HCT116 (cell line): ENCODE results near the gene NRXN2. TPM values are rescaled to one million over a fixed set of nuclear protein-coding genes. Genes with fewer than 3 reads are reported as not detected.

Source experiments
- ATAC-seq: fragments of 200-7000 bp; cut with Tn5 transposase; 2 replicates; pipeline ENCODE4 v1.9.1; 2020; ENCODE audit warnings: mild to moderate bottlenecking, moderate library complexity
- BruUV-seq: library from RNA; stranded (reverse); fragments of 400-500 nt; replicated peaks from 2 replicates; lab custom pipeline; 2021; lab: Mats Ljungman, UMichigan
- CTCF ChIA-PET: fragments of 300-600 bp; sonication (Branson Sonifier 250); formaldehyde crosslinking; loops from one replicate; lab custom pipeline; 2021; ENCODE audit warnings: antibody characterized with exemption; lab: Charles Lee
- POLR2A ChIA-PET: fragments of 300-600, 350-600 bp; sonication (Branson Sonifier 250); formaldehyde crosslinking; loops from one replicate; lab custom pipeline; 2021; ENCODE audit warnings: antibody characterized with exemption; lab: Charles Lee
- RAD21 ChIA-PET, 2 experiments: fragments of 300-600 bp; sonication (Branson Sonifier 250); formaldehyde crosslinking; loops; one replicate each; lab custom pipeline; 2023; ENCODE audit warnings: low total read pairs in 2 of 2; ENCODE audit not compliant: uncharacterized antibody in 2 of 2, unreplicated experiment in 2 of 2, low non-redundant PET in 1 of 2; lab: Charles Lee
- DNase-seq: peaks from one replicate; pipeline ENCODE4 v3.0.0-alpha.2; 2010; ENCODE audit warnings: low read depth, low spot score
- H2AFZ ChIP-seq: fragments of 200-600 bp; shearing (Covaris generic), sonication (generic); 2 replicates; pipeline ENCODE4 v1.6.1; 2017; ENCODE audit warnings: low read depth, mixed run types, mixed read lengths, antibody characterized with exemption, low read length; ENCODE audit not compliant: poor library complexity, severe bottlenecking
- H3K27ac ChIP-seq: 2 replicates; pipeline ENCODE4 v1.5.1; 2012; ENCODE audit warnings: low read depth, low read length
- H3K27me3 ChIP-seq: fragments of 200-600 bp; sonication (generic); 2 replicates; pipeline ENCODE4 v1.6.1; 2016; ENCODE audit warnings: mixed run types, low read length, mixed read lengths; ENCODE audit not compliant: insufficient read depth
- H3K36me3 ChIP-seq, 2 experiments: fragments of 200-500 bp in 1 of 2; fragments of 200-600 bp in 1 of 2; sonication (Bioruptor generic) in 1 of 2; sonication (generic) in 1 of 2; 2 replicates each; pipeline versions ENCODE4 v1.5.1 to v1.6.1; 2014 to 2016; ENCODE audit warnings: low read length in 2 of 2, inconsistent platforms in 1 of 2, mixed read lengths in 1 of 2, mixed run types in 1 of 2; ENCODE audit not compliant: insufficient read depth in 2 of 2, control insufficient read depth in 1 of 2
- H3K4me1 ChIP-seq, 2 experiments: fragments of 200-600 bp in 1 of 2; sonication (generic) in 1 of 2; 2 replicates each; pipeline versions ENCODE4 v1.5.1 to v1.6.1; 2012 to 2017; ENCODE audit warnings: low read length in 2 of 2, inconsistent platforms in 1 of 2, mild to moderate bottlenecking in 1 of 2, mixed read lengths in 1 of 2, mixed run types in 1 of 2, moderate library complexity in 1 of 2; ENCODE audit not compliant: insufficient read depth in 2 of 2, control insufficient read depth in 1 of 2
- H3K4me2 ChIP-seq: fragments of 200-600 bp; sonication (generic); 2 replicates; pipeline ENCODE4 v1.6.1; 2017; ENCODE audit warnings: mixed run types, low read length, mixed read lengths
- H3K4me3 ChIP-seq, 2 experiments: fragments of 200-600 bp in 1 of 2; sonication (generic) in 1 of 2; replicated peaks in 1 of 2; 2 replicates each; pipeline ENCODE4 v1.5.1; 2011 to 2016; ENCODE audit warnings: low read length in 2 of 2, control low read depth in 1 of 2, low read depth in 1 of 2, mild to moderate bottlenecking in 1 of 2, mixed read lengths in 1 of 2, mixed run types in 1 of 2
- H3K79me2 ChIP-seq: fragments of 200-600 bp; sonication (generic); 2 replicates; pipeline ENCODE4 v1.6.1; 2017; ENCODE audit warnings: mild to moderate bottlenecking, mixed run types, low read length, moderate library complexity, mixed read lengths; ENCODE audit not compliant: insufficient read depth
- H3K9ac ChIP-seq: fragments of 200-600 bp; sonication (generic); 2 replicates; pipeline ENCODE4 v1.6.1; 2016; ENCODE audit warnings: low read length, mixed read lengths
- H3K9me2 ChIP-seq: fragments of 200-600 bp; sonication (generic), shearing (Covaris generic); 2 replicates; pipeline ENCODE4 v1.6.1; 2017; ENCODE audit warnings: mixed run types, mild to moderate bottlenecking, moderate library complexity; ENCODE audit not compliant: insufficient read depth
- H3K9me3 ChIP-seq, 2 experiments: fragments of 200-500 bp in 1 of 2; fragments of 200-600 bp in 1 of 2; sonication (Bioruptor generic) in 1 of 2; sonication (generic) in 1 of 2; 2 replicates each; pipeline ENCODE4 v1.6.1; 2014 to 2017; ENCODE audit warnings: low read length in 2 of 2, mixed read lengths in 2 of 2, inconsistent platforms in 1 of 2, low read depth in 1 of 2, mild to moderate bottlenecking in 1 of 2, mixed run types in 1 of 2, moderate library complexity in 1 of 2; ENCODE audit not compliant: control insufficient read depth in 1 of 2, insufficient read depth in 1 of 2
- H4K20me1 ChIP-seq: fragments of 200-600 bp; sonication (generic), shearing (Covaris generic); 2 replicates; pipeline ENCODE4 v1.6.1; 2017; ENCODE audit warnings: mixed run types, mild to moderate bottlenecking, moderate library complexity; ENCODE audit not compliant: insufficient read depth
- CBX3 ChIP-seq: IDR thresholded peaks from 2 replicates; pipeline ENCODE4 v1.6.1; 2012; ENCODE audit warnings: low read depth
- CEBPB ChIP-seq: IDR thresholded peaks from 2 replicates; pipeline ENCODE4 v1.6.1; 2012; ENCODE audit warnings: low read depth
- EGR1 ChIP-seq: IDR thresholded peaks from 2 replicates; pipeline ENCODE4 v1.6.1; 2012; ENCODE audit warnings: low read depth
- EZH2 ChIP-seq: fragments of 200-600 bp; sonication (generic); IDR thresholded peaks from 2 replicates; pipeline ENCODE4 v1.6.1; 2017; ENCODE audit warnings: antibody characterized with exemption, mixed run types
- RAD21 ChIP-seq: IDR thresholded peaks from 2 replicates; pipeline ENCODE4 v1.6.1; 2012; ENCODE audit warnings: low read depth, mild to moderate bottlenecking
- SIN3A ChIP-seq: IDR thresholded peaks from 2 replicates; pipeline ENCODE4 v1.6.1; 2012; ENCODE audit warnings: low read depth
- SP1 ChIP-seq: IDR thresholded peaks from 2 replicates; pipeline ENCODE4 v1.6.1; 2012; ENCODE audit warnings: low read depth
- SRF ChIP-seq: IDR thresholded peaks from 2 replicates; pipeline ENCODE4 v1.6.1; 2012; ENCODE audit warnings: low read depth
- TCF7L2 ChIP-seq: IDR thresholded peaks from 2 replicates; pipeline ENCODE4 v1.7.0; 2011; ENCODE audit warnings: borderline replicate concordance, inconsistent platforms; ENCODE audit not compliant: insufficient read depth, insufficient read length; ENCODE audit errors: extremely low read depth
- YY1 ChIP-seq: IDR thresholded peaks from 2 replicates; pipeline ENCODE4 v1.6.1; 2011; ENCODE audit warnings: low read length, low read depth, moderate library complexity, mild to moderate bottlenecking; ENCODE audit not compliant: insufficient replicate concordance; ENCODE audit errors: extremely low read depth
- ZBTB33 ChIP-seq: IDR thresholded peaks from 2 replicates; pipeline ENCODE4 v1.6.1; 2011; ENCODE audit warnings: mild to moderate bottlenecking, low read length, moderate library complexity; ENCODE audit not compliant: insufficient replicate concordance; ENCODE audit errors: extremely low read depth
- intact Hi-C: fragments of 100-400 bp; cut with micrococcal nuclease; formaldehyde crosslinking; loops from 2 replicates; pipeline ENCODE4 v1.10.0; 2022
- total RNA-seq: library from RNA; stranded (reverse); gene quantifications from one replicate; pipeline ENCODE4 v1.2.1, GENCODE V29; 2021; ENCODE audit not compliant: unreplicated experiment
- TF ChIP-seq, protein P1 (sequence below), 3 experiments: fragments of 200-600 bp in 1 of 3; sonication (generic) in 1 of 3; IDR thresholded peaks in 2 of 3; conservative IDR thresholded peaks in 1 of 3; 2 replicates each; pipeline ENCODE4 v1.5.1; 2012 to 2017; ENCODE audit warnings: low read depth in 2 of 3, low read length in 2 of 3, antibody characterized with exemption in 1 of 3, borderline replicate concordance in 1 of 3, control low read depth in 1 of 3, mild to moderate bottlenecking in 1 of 3, mixed read lengths in 1 of 3, mixed run types in 1 of 3, moderate library complexity in 1 of 3; ENCODE audit not compliant: insufficient read depth in 1 of 3

Gene NRXN2
- total RNA-seq, 1 experiment from 2014 or later: 1.5 TPM

- Histone ChIP-seq H3K9ac (no peak overlapping the region), H3K4me3 (no peak overlapping the region), H3K4me1 (peaks cover 0 to 11% of the 10 kb centered on the region in 2 experiments; a peak in 2 of 4 replicates), H3K79me2 (no peaks in the 10 kb centered on the region), H3K9me3 (no peaks in the 10 kb centered on the region), H3K9me2 (no peaks in the 10 kb centered on the region), H2AFZ (peak overlapping the region; percentile 19), H3K36me3 (no peaks in the 10 kb centered on the region), H3K4me2 (peak overlapping the region; percentile 76), H3K27me3 (no peaks in the 10 kb centered on the region), H4K20me1 (no peaks in the 10 kb centered on the region), H3K27ac (no peak overlapping the region)
- ATAC-seq (peak; percentile 26; the same call in 1 of the 2 replicates), DNase-seq (no peak)
- no peak for TF ChIP-seq CBX3
- TF ChIP-seq, protein P1, sequence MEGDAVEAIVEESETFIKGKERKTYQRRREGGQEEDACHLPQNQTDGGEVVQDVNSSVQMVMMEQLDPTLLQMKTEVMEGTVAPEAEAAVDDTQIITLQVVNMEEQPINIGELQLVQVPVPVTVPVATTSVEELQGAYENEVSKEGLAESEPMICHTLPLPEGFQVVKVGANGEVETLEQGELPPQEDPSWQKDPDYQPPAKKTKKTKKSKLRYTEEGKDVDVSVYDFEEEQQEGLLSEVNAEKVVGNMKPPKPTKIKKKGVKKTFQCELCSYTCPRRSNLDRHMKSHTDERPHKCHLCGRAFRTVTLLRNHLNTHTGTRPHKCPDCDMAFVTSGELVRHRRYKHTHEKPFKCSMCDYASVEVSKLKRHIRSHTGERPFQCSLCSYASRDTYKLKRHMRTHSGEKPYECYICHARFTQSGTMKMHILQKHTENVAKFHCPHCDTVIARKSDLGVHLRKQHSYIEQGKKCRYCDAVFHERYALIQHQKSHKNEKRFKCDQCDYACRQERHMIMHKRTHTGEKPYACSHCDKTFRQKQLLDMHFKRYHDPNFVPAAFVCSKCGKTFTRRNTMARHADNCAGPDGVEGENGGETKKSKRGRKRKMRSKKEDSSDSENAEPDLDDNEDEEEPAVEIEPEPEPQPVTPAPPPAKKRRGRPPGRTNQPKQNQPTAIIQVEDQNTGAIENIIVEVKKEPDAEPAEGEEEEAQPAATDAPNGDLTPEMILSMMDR (IDR thresholded peaks at IDR 0.05 in 2 of 3, conservative IDR thresholded peaks at IDR 0.05 in 1 of 3; ENCODE audit: borderline replicate concordance in 1 of 3, insufficient read depth in 1 of 3, low read depth in 2 of 3, low read length in 2 of 3): no peak
- TF ChIP-seq SIN3A: no peak
- TF ChIP-seq SRF: no peak
- no peak for TF ChIP-seq ZBTB33
- no peak for TF ChIP-seq SP1
- TF ChIP-seq EGR1: no peak
- no peak for TF ChIP-seq YY1
- TF ChIP-seq RAD21: no peak
- no peak for TF ChIP-seq TCF7L2
- no peak for TF ChIP-seq CEBPB
- no peak for TF ChIP-seq EZH2
- ChIA-PET RAD21 (interaction anchor here in 1 of 2 experiments (0.7 to 1.0 kb wide), 3 partner anchors 17 to 238 kb away, joined by 3 to 5 read pairs (median 4); no protein-coding TSS in a partner anchor), POLR2A (interaction anchor here (0.7 to 1.0 kb wide), 2 partner anchors 28 to 441 kb away, joined by 3 to 4 read pairs; partner anchors contain the start of gene PPP1R14B), CTCF (interaction anchor here (0.7 to 2.3 kb wide), 29 partner anchors 9 to 483 kb away, joined by 3 to 50 read pairs (median 5); no protein-coding TSS in a partner anchor)
- no TSS peak for BruUV-seq
- intact Hi-C loops: loop anchor here (1.0 kb wide), 1 partner anchor 35 kb away; the partner anchor contains the start of gene NRXN2
These were observed 35.1 kb downstream of the NRXN2 start for GRCh38 chr11:64687643-64688533.
